ENCODE measurements around the gene EPN2.

The EPN2 gene

DNA sequence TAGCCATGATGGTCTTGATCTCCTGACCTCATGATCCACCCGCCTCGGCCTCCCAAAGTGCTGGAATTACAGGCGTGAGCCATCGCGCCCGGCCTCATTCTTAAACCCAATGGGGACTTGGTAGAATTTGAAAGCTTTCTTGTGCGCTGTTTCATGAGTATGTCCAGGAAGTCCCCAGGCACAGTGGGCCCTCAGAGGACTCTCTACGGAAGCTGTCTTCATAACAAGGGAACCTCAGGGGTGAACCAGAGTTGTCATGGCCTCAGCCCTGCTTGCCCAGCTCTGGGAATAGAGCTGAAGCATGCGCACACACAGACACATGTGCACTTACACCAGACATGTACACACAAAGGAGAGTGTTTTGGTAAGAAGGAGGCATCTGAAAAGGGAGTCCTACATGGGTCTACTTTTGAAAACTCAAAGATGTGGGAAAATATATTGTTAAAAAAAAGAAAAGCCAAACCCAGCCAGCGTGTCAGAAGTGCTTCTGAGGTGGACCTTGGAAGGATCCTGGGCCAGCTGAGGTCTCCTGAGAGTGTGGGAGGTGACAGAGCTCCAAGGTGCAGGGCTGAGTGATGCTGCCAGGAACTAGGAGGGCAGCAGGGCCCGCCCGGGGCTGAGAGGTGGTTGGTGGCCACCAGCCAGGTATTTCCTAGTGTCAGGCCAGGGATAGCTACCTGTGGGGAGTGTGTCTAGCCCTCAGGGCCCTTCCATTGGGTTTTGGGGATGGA lies 54.6 kb downstream of the EPN2 start:
- Histone ChIP-seq H3K4me1 (ENCODE audit: control insufficient read depth, insufficient read depth, low read length) (peaks cover 17% of the 10 kb centered on the region), H3K4me3 (ENCODE audit: low read length) (no peak overlapping the region), H3K27me3 (ENCODE audit: control insufficient read depth, insufficient read depth, low read length) (no peaks in the 10 kb centered on the region), H3K27ac (ENCODE audit: low read depth, low read length) (no peak overlapping the region), H3K9ac (ENCODE audit: low read length) (no peak overlapping the region), H3K36me3 (ENCODE audit: control insufficient read depth, insufficient read depth, low read length) (no peaks in the 10 kb centered on the region)

DNA sequence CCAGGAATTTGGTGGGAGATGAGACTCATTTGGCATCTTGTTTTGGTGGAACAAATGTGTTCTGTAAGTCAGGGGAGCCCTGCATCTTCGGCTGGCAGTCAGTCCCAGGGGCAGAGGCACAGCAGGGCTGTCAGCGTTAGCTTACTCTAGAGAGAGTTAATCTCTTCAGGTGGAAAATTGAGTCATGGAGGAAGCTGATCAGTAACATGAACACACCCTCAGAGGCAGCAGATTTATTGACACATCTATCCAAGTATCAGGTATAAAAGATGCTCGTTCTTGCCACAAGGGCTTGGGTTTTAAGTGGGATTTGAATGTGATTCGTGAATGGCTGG lies 55.2 kb downstream of the EPN2 start:
- Histone ChIP-seq H3K36me3 (ENCODE audit: control insufficient read depth, insufficient read depth, low read length) (no peaks in the 10 kb centered on the region), H3K9ac (ENCODE audit: low read length) (no peak overlapping the region), H3K27me3 (ENCODE audit: control insufficient read depth, insufficient read depth, low read length) (no peaks in the 10 kb centered on the region), H3K4me3 (ENCODE audit: low read length) (no peak overlapping the region), H3K4me1 (ENCODE audit: control insufficient read depth, insufficient read depth, low read length) (peaks cover 19% of the 10 kb centered on the region), H3K27ac (ENCODE audit: low read depth, low read length) (no peak overlapping the region)

DNA sequence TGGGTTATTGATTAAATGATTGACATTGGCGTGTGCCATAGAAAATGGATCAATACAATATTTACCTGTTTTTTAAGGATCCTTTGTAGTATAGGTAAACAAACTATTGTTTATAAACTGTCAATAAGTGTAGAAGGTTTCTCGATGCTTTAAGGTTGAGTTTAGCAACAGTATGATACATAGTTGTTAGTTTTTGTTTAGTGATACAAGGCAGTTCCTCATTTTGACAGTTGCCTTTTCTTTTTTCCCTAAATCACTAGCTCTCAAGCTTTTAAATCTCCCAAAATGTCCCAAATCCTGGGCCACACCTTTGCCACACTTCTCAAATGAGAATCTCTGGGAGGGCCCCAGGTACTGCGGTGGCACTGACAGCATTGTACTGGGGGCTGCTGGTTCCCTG lies 57.3 kb downstream of the EPN2 start:
- Histone ChIP-seq H3K27ac (ENCODE audit: low read depth, low read length) (no peak overlapping the region), H3K9ac (ENCODE audit: low read length) (no peak overlapping the region), H3K4me1 (ENCODE audit: control insufficient read depth, insufficient read depth, low read length) (peaks cover 22% of the 10 kb centered on the region), H3K4me3 (ENCODE audit: low read length) (no peak overlapping the region), H3K36me3 (ENCODE audit: control insufficient read depth, insufficient read depth, low read length) (no peaks in the 10 kb centered on the region), H3K27me3 (ENCODE audit: control insufficient read depth, insufficient read depth, low read length) (no peaks in the 10 kb centered on the region)

DNA sequence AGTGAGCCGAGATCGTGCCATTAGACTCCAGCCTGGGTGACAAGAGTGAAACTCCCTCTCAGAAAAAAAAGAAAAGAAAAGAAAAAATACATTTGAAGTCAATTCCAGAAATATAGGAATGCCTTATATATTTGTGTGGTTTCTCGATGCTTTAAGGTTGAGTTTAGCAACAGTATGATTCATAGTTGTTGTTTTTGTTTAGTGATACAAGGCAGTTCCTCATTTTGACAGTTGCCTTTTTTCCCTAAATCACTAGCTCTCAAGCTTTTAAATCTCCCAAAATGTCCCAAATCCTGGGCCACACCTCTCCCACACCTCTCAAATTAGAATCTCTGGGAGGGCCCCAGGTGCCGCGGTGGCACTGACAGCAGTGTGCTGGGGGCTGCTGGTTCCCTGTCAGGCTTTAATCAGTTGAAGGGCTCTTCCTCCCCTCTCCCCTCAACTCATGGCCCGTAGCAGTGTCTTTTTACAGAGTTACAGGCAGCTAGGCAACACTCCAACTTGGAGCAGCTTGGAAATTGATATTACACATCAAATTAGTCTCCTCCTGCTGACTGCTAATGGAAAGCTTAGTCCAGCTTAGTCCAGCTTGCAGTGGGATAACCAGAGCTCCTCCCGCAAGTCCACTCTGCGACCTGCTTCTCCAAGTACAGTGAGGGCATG lies 58.4 kb downstream of the EPN2 start:
- H3K9ac ChIP-seq (ENCODE audit: low read length), result no peak overlapping the region
- H3K27ac ChIP-seq (ENCODE audit: low read depth, low read length), result no peak overlapping the region
- no peaks in the 10 kb centered on the region for H3K27me3 ChIP-seq (ENCODE audit: control insufficient read depth, insufficient read depth, low read length)
- no peaks in the 10 kb centered on the region for H3K36me3 ChIP-seq (ENCODE audit: control insufficient read depth, insufficient read depth, low read length)
- H3K4me1 ChIP-seq (ENCODE audit: control insufficient read depth, insufficient read depth, low read length), result peaks cover 15% of the 10 kb centered on the region
- no peak overlapping the region for H3K4me3 ChIP-seq (ENCODE audit: low read length)

DNA sequence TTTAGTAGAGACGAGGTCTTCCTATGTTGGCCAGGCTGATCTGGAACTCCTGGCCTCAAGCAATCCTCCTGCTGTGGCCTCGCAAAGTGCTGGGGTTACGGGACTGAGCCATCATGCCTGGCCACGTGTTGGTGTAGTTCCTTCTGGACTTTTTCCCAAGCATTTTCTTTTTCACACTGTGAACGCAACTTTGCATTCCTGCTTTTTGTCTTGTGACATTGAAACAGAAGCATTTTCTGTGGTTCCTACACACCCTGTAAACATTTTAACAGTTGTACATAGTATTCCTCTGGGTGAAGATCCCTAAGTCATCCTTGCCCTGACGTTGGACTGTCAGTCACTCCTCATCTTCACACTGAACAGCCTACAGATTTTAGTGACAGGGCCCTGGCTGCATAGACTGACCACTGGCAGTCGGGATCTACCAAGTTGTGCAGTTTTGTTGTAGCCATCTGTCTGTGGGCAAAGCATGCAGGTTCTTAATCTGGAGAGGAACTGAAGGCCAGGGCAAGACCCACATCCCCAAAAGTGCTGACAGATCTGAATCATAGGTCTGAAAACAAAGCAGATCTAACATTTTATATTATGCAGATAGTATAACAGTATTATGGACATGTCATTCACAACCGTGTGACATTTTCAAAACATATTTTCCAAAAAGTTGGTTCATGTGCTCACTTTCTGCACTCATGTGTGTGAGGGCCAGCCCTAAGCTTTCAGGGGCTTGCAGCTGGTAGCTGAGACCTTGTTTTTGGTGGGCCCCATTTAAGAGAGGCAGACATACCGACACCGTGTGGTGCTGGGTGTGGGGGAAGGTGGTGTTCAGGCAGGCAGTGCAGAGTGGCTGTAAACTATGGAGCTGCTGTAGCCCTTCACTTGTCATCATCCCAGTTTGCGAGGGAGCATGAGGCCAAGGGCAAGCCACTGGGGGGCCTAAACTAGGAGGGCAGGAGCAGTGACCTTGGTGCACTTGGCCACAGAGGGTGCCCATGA lies 59.9 kb downstream of the EPN2 start:
- H3K4me3 ChIP-seq (ENCODE audit: low read length), result no peak overlapping the region
- no peaks in the 10 kb centered on the region for H3K36me3 ChIP-seq (ENCODE audit: control insufficient read depth, insufficient read depth, low read length)
- H3K9ac ChIP-seq (ENCODE audit: low read length), result no peak overlapping the region
- no peak overlapping the region for H3K27ac ChIP-seq (ENCODE audit: low read depth, low read length)
- H3K27me3 ChIP-seq (ENCODE audit: control insufficient read depth, insufficient read depth, low read length), result no peaks in the 10 kb centered on the region
- H3K4me1 ChIP-seq (ENCODE audit: control insufficient read depth, insufficient read depth, low read length), result peaks cover 9% of the 10 kb centered on the region

DNA sequence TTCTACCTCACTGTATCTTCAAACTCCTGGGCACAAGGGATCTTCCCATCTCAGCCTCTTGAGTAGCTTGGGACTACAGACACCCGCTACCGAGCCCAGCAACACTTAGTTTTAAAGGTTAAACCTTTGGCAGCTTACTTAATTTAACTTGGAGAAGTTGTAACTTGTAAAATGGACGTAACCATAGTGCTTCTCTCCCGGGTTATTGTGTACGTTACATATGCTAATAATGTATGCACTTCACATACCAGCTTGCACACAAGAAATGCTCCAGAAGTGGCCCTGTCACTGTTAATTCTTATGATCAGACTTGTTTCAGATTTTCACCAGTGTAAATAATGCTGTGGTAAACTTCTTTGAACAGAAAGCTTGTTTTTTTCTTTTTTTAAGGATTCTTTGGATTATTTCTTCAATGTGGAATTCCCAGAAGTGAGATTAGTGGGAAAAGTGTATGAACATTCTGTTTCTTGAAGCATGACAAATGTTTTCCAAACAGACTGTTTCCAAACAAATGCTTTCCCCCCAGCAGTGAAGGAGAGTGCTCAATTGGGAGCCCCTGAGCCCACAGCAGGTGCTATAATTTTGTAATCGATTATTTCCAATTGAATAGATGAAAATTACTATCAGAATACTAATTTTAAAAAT lies 61.5 kb downstream of the EPN2 start:
- Histone ChIP-seq H3K9ac (ENCODE audit: low read length) (no peak overlapping the region), H3K27me3 (ENCODE audit: control insufficient read depth, insufficient read depth, low read length) (no peaks in the 10 kb centered on the region), H3K4me3 (ENCODE audit: low read length) (no peak overlapping the region), H3K27ac (ENCODE audit: low read depth, low read length) (no peak overlapping the region), H3K4me1 (ENCODE audit: control insufficient read depth, insufficient read depth, low read length) (peaks cover 9% of the 10 kb centered on the region), H3K36me3 (ENCODE audit: control insufficient read depth, insufficient read depth, low read length) (no peaks in the 10 kb centered on the region)

DNA sequence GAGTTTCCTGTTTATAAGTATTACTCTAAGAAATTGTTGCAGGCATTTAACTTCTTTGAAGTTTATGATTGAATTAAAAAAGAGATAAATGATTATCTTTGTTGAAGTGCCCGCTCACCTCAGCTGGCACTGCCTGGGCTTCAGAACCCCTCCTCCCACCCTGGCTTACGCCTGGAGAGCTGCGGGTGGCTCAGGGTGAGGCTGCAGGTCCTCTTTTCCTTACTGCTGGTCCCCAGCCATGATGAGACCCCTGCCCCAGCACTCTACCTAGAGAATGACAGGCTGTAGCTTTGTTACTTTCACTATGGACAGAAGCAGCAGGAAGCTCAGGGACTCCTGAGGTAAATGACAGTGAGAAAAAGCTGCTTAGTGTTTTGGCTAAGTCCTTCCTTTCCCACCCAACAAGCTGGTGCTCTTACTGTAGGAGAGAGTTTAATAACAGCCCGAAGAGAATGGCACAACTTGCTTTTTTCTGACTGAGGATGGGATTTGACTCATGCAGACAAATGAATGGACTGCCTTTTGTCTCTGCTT lies 62.1 kb downstream of the EPN2 start:
- Histone ChIP-seq H3K9ac (ENCODE audit: low read length) (no peak overlapping the region), H3K27me3 (ENCODE audit: control insufficient read depth, insufficient read depth, low read length) (no peaks in the 10 kb centered on the region), H3K4me3 (ENCODE audit: low read length) (no peak overlapping the region), H3K4me1 (ENCODE audit: control insufficient read depth, insufficient read depth, low read length) (peaks cover 9% of the 10 kb centered on the region), H3K27ac (ENCODE audit: low read depth, low read length) (no peak overlapping the region), H3K36me3 (ENCODE audit: control insufficient read depth, insufficient read depth, low read length) (no peaks in the 10 kb centered on the region)

DNA sequence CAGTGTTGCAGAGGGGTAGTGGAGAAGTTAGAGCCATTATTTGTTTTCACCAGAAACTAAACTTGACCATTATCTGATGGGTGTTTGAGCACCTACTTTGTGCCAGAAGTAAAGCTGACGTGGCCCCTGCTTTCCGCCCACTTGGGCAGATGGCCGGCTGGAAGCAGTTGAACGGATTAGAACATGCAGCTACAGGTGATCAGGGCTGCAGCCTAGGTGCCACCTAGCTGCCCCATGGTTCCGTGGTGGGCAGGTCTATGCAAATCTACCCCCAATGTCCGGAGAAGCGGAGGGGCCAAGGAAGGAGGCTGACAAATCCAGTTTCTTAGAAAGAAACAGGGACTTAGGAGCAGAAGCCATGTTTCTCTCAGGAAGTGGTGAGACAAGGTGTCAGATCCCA lies 62.7 kb downstream of the EPN2 start:
- Histone ChIP-seq H3K4me3 (ENCODE audit: low read length) (no peak overlapping the region), H3K9ac (ENCODE audit: low read length) (no peak overlapping the region), H3K4me1 (ENCODE audit: control insufficient read depth, insufficient read depth, low read length) (peaks cover 9% of the 10 kb centered on the region), H3K27ac (ENCODE audit: low read depth, low read length) (no peak overlapping the region), H3K36me3 (ENCODE audit: control insufficient read depth, insufficient read depth, low read length) (no peaks in the 10 kb centered on the region), H3K27me3 (ENCODE audit: control insufficient read depth, insufficient read depth, low read length) (no peaks in the 10 kb centered on the region)

DNA sequence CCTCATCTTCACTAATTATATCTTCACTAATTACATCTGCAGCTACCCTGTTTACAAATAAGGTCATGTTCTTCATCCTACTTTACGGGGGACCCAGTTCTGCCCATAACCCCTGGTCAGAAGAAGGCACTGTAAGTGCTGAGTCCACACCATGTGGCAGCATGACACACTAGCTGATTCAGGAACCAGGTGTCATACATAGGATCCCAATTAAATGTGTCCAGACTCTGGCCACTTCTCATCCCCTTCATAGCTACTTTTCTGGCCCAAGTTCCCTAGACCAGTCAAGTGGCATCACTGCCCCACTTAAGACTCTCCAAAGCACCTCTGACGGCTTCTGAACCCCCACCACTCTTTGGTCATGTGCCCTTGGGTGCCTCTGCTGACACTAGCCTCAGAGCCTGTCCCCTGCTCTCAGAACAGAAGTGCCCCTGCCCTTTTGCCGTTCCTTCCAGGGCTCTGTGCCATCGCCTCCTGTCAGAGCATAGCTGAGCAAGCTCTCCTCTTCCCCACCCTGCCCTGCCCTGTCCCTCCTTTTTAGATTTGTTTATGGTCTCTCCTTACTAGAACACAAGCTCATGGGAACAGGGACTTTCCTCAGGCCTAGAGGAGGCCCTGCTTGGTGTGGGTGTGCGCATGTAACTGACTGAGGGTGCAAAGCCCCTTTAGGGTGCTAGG lies 64.2 kb downstream of the EPN2 start:
- no peaks in the 10 kb centered on the region for H3K27me3 ChIP-seq (ENCODE audit: control insufficient read depth, insufficient read depth, low read length)
- H3K36me3 ChIP-seq (ENCODE audit: control insufficient read depth, insufficient read depth, low read length), result no peaks in the 10 kb centered on the region
- peaks cover 9% of the 10 kb centered on the region for H3K4me1 ChIP-seq (ENCODE audit: control insufficient read depth, insufficient read depth, low read length)
- no peak overlapping the region for H3K9ac ChIP-seq (ENCODE audit: low read length)
- no peak overlapping the region for H3K27ac ChIP-seq (ENCODE audit: low read depth, low read length)
- no peak overlapping the region for H3K4me3 ChIP-seq (ENCODE audit: low read length)

DNA sequence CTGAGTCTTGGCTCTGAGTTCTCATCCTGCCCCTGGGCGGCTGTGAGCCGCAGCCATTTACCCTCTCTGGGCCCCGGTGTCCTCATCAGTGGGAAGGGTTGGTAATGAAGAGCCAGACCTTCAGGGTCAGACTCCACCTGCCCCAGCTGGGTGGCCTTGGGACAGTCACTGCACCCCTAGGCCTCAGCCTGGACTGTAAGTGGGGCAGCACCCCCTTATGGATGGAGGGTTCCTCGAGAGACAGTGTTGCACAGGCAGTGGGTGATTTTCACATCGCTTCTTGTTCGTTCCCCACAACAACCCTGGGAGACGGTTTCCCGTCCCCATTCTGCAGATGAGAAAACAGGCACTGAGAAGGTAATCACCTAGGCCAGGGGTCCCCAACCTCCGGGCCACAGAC lies 64.8 kb downstream of the EPN2 start:
- H3K27me3 ChIP-seq (ENCODE audit: control insufficient read depth, insufficient read depth, low read length), result no peaks in the 10 kb centered on the region

DNA sequence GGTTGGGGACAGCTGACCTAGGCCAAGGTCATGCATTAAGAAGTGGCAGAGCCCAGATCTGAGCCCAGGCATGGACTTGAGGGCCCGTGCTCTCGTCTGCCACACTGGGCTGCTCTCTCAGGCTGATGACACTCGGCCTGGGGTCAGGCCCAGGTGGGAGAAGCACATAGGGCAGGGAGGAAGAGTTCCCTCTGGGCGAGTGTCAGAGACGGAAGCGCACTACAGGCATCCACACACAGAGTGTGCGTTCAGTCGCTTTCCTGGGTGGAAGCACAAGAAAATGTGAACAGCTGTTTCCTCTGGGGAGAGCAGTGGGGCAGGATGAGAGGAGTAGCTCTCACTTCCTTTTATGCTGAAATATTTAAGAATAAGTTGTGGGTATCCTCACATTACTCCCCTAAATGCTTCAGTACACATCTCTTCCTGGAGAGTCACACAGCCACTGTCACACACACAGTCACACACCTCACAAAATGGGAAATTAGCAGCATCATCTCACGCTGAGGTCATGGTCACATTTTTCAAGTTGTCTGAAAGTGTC lies 65.7 kb downstream of the EPN2 start:
- no peaks in the 10 kb centered on the region for H3K36me3 ChIP-seq (ENCODE audit: control insufficient read depth, insufficient read depth, low read length)
- no peak overlapping the region for H3K4me3 ChIP-seq (ENCODE audit: low read length)
- no peaks in the 10 kb centered on the region for H3K4me1 ChIP-seq (ENCODE audit: control insufficient read depth, insufficient read depth, low read length)
- no peaks in the 10 kb centered on the region for H3K27me3 ChIP-seq (ENCODE audit: control insufficient read depth, insufficient read depth, low read length)
- H3K27ac ChIP-seq (ENCODE audit: low read depth, low read length), result no peak overlapping the region
- H3K9ac ChIP-seq (ENCODE audit: low read length), result no peak overlapping the region

More for the DNA sequence above, 64.8 kb downstream of the EPN2 start:
- Histone ChIP-seq H3K9ac (ENCODE audit: low read length) (no peak overlapping the region), H3K4me1 (ENCODE audit: control insufficient read depth, insufficient read depth, low read length) (peaks cover 4% of the 10 kb centered on the region), H3K36me3 (ENCODE audit: control insufficient read depth, insufficient read depth, low read length) (no peaks in the 10 kb centered on the region), H3K4me3 (ENCODE audit: low read length) (no peak overlapping the region), H3K27ac (ENCODE audit: low read depth, low read length) (no peak overlapping the region)

Data from rectal smooth muscle tissue (tissue), 1 donor.